Stomach (tissue), 4 donors: ENCODE data around the gene DYSF.

ENCODE experiments used
- CTCF ChIP-seq, 7 experiments: fragments of 450-650 bp in 4 of 7; fragments of 200-600 bp in 3 of 7; sonication (generic) in 3 of 7; IDR thresholded peaks; one replicate each; pipeline ENCODE4 v1.5.1; 2016 to 2019; ENCODE audit warnings: antibody characterized with exemption in 7 of 7, control low read depth in 2 of 7, mild to moderate bottlenecking in 1 of 7
- POLR2A ChIP-seq, 4 donors: fragments of 450-650 bp; IDR thresholded peaks; one replicate each; pipeline ENCODE4 v1.6.1; 2016; ENCODE audit warnings: antibody characterized with exemption in 4 of 4, control low read depth in 2 of 4, mild to moderate bottlenecking in 1 of 4, moderate library complexity in 1 of 4
- POLR2AphosphoS5 ChIP-seq, 3 donors: sonication (generic); formaldehyde crosslinking; IDR thresholded peaks; one replicate each; pipeline ENCODE4 v1.6.1; 2016; ENCODE audit warnings: antibody characterized with exemption in 3 of 3

GRCh38 chr2:71548646-71549425, 95.5 kb downstream of the DYSF start:
- TF ChIP-seq POLR2AphosphoS5 (IDR thresholded peaks at IDR 0.05) (no peak), CTCF (IDR thresholded peaks at IDR 0.05) (peak in 5 of 7 experiments; percentile 62 to 82 (median 73)), POLR2A (IDR thresholded peaks at IDR 0.05) (no peak)
